Central memory CD8-positive, alpha-beta T cell (primary cell): ENCODE results near the gene ZGLP1.

Source experiments
- ATAC-seq: fragments of 150-1000 bp; cut with Tn5 transposase; replicated peaks from 2 replicates; pipeline ENCODE4 v1.10.0; 2022; ENCODE audit warnings: mild to moderate bottlenecking, moderate FRiP score, moderate number of reproducible peaks; ENCODE audit not compliant: poor library complexity, severe bottlenecking; ENCODE audit errors: extremely low read depth
- DNase-seq, 2 donors: peaks; one replicate each; pipeline ENCODE4 v3.0.0; 2021; ENCODE audit warnings: low spot score in 2 of 2
- H3K27ac Mint-ChIP-seq: one replicate; pipeline ENCODE4 v1.8.0; 2022; ENCODE audit warnings: low read depth, mild to moderate bottlenecking, moderate library complexity, mixed read lengths
- H3K27me3 Mint-ChIP-seq: one replicate; pipeline ENCODE4 v1.8.0; 2022; ENCODE audit warnings: mixed read lengths
- H3K36me3 Mint-ChIP-seq: one replicate; pipeline ENCODE4 v1.8.0; 2022; ENCODE audit warnings: mild to moderate bottlenecking, moderate library complexity, mixed read lengths; ENCODE audit not compliant: insufficient read depth
- H3K4me1 Mint-ChIP-seq: one replicate; pipeline ENCODE4 v1.8.0; 2022; ENCODE audit warnings: mixed read lengths
- H3K4me3 Mint-ChIP-seq: one replicate; pipeline ENCODE4 v1.8.0; 2022; ENCODE audit warnings: mild to moderate bottlenecking, moderate library complexity, mixed read lengths
- H3K9me3 Mint-ChIP-seq: one replicate; pipeline ENCODE4 v1.8.0; 2022; ENCODE audit warnings: mixed read lengths

ZGLP1 gene

GRCh38 chr19:10295847-10296591 lies 13.6 kb downstream of the ZGLP1 start:
- Mint-ChIP-seq H3K4me3 (peak overlapping the region; percentile 80), H3K9me3 (no peaks in the 10 kb centered on the region), H3K27me3 (peaks cover 27% of the 10 kb centered on the region), H3K36me3 (peaks cover 11% of the 10 kb centered on the region), H3K27ac (peak overlapping the region; percentile 66), H3K4me1 (peaks cover 30% of the 10 kb centered on the region)
- ATAC-seq (no peak), DNase-seq (no peak)

DNA sequence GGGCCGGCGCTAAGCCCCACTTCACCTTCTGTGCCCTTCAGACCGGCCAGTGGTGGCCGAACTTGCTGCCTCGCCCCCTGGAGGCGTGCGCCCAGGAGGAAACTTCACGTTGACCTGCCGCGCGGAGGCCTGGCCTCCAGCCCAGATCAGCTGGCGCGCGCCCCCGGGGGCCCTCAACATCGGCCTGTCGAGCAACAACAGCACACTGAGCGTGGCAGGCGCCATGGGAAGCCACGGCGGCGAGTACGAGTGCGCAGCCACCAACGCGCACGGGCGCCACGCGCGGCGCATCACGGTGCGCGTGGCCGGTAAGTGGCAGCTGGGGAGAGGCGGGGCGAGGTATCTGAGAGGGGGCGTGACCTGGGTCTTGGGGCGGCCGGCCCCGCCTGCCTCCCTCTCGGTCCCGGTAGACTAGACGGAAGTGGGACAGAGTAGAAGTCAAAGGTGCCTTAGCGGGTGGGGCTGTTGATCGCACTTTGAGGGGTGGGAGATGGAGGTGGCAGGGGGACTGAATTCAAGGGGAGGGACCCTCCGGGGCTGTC lies 14.2 kb downstream of the ZGLP1 start:
- H3K36me3 Mint-ChIP-seq, result peaks cover 12% of the 10 kb centered on the region
- H3K4me1 Mint-ChIP-seq, result peaks cover 36% of the 10 kb centered on the region
- DNase-seq (peak; percentile 52 to 63), ATAC-seq (peak; percentile 70)
- peak overlapping the region; percentile 80 for H3K4me3 Mint-ChIP-seq
- H3K9me3 Mint-ChIP-seq, result no peaks in the 10 kb centered on the region
- H3K27me3 Mint-ChIP-seq, result peaks cover 33% of the 10 kb centered on the region
- H3K27ac Mint-ChIP-seq, result peak overlapping the region; percentile 66

- ATAC-seq (no peak), DNase-seq (no peak)
- H3K4me3 Mint-ChIP-seq, result peak overlapping the region; percentile 80
- peaks cover 13% of the 10 kb centered on the region for H3K36me3 Mint-ChIP-seq
- H3K27me3 Mint-ChIP-seq, result peaks cover 42% of the 10 kb centered on the region
- no peaks in the 10 kb centered on the region for H3K9me3 Mint-ChIP-seq
- H3K27ac Mint-ChIP-seq, result no peak overlapping the region
- H3K4me1 Mint-ChIP-seq, result peaks cover 42% of the 10 kb centered on the region
Measured at GRCh38 chr19:10294368-10294697, 15.3 kb downstream of the ZGLP1 start.

DNA sequence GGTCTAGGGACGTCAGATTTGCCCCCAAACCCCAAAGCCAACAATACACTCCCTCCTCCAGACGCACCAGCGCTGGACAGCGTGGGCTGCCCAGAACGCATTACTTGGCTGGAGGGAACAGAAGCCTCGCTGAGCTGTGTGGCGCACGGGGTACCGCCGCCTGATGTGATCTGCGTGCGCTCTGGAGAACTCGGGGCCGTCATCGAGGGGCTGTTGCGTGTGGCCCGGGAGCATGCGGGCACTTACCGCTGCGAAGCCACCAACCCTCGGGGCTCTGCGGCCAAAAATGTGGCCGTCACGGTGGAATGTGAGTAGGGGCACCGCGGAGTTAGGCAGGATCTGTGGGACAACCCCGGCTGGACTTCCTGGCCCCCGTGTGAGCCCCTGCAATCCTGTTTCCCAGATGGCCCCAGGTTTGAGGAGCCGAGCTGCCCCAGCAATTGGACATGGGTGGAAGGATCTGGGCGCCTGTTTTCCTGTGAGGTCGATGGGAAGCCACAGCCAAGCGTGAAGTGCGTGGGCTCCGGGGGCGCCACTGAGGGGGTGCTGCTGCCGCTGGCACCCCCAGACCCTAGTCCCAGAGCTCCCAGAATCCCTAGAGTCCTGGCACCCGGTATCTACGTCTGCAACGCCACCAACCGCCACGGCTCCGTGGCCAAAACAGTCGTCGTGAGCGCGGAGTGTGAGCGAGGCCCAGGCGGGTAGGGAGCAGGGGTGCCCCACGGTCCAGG lies 15.8 kb downstream of the ZGLP1 start:
- DNase-seq (no peak), ATAC-seq (no peak)
- Mint-ChIP-seq H3K4me3 (peak overlapping the region; percentile 87), H3K4me1 (peaks cover 48% of the 10 kb centered on the region), H3K9me3 (no peaks in the 10 kb centered on the region), H3K27me3 (peaks cover 48% of the 10 kb centered on the region), H3K27ac (peak overlapping the region; percentile 85), H3K36me3 (peaks cover 15% of the 10 kb centered on the region)

- DNase-seq (no peak), ATAC-seq (no peak)
- Mint-ChIP-seq H3K9me3 (no peaks in the 10 kb centered on the region), H3K4me3 (peak overlapping the region; percentile 87), H3K27ac (peak overlapping the region; percentile 85), H3K36me3 (peaks cover 15% of the 10 kb centered on the region), H3K27me3 (peaks cover 55% of the 10 kb centered on the region), H3K4me1 (peaks cover 52% of the 10 kb centered on the region)
Measured at GRCh38 chr19:10292789-10293636, 16.6 kb downstream of the ZGLP1 start.

DNA sequence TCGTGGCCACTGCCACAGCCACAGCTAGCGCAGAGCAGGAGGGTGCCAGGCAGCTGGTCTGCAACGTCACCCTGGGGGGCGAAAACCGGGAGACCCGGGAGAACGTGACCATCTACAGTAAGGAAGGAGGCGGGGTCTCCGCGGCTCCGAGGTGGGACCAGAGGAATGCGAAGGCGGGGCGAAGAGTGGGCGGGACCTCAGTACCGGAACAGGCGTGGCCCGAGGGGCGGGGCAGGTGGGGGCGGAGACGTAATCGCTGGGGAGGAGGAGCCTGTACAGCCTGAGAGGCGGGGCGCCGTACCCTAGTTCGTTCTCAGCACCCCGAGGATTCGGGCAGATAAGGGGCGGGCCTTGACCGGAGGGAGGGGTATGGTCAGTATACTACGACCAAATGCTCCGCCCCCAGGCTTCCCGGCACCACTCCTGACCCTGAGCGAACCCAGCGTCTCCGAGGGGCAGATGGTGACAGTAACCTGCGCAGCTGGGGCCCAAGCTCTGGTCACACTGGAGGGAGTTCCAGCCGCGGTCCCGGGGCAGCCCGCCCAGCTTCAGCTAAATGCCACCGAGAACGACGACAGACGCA lies 17.3 kb downstream of the ZGLP1 start:
- peaks cover 16% of the 10 kb centered on the region for H3K36me3 Mint-ChIP-seq
- DNase-seq (peak in 1 of 2 donors; percentile 48), ATAC-seq (no peak)
- H3K9me3 Mint-ChIP-seq, result no peaks in the 10 kb centered on the region
- peaks cover 52% of the 10 kb centered on the region for H3K4me1 Mint-ChIP-seq
- peak overlapping the region; percentile 85 for H3K27ac Mint-ChIP-seq
- H3K4me3 Mint-ChIP-seq, result peak overlapping the region; percentile 87
- peaks cover 62% of the 10 kb centered on the region for H3K27me3 Mint-ChIP-seq

- H3K4me3 Mint-ChIP-seq, result peak overlapping the region; percentile 87
- peaks cover 57% of the 10 kb centered on the region for H3K4me1 Mint-ChIP-seq
- H3K36me3 Mint-ChIP-seq, result peaks cover 16% of the 10 kb centered on the region
- no peak for DNase-seq
- H3K9me3 Mint-ChIP-seq, result no peaks in the 10 kb centered on the region
- H3K27me3 Mint-ChIP-seq, result peaks cover 62% of the 10 kb centered on the region
- peak overlapping the region; percentile 85 for H3K27ac Mint-ChIP-seq
- no peak for ATAC-seq
Measured at GRCh38 chr19:10291554-10292205, 17.9 kb downstream of the ZGLP1 start.

DNA sequence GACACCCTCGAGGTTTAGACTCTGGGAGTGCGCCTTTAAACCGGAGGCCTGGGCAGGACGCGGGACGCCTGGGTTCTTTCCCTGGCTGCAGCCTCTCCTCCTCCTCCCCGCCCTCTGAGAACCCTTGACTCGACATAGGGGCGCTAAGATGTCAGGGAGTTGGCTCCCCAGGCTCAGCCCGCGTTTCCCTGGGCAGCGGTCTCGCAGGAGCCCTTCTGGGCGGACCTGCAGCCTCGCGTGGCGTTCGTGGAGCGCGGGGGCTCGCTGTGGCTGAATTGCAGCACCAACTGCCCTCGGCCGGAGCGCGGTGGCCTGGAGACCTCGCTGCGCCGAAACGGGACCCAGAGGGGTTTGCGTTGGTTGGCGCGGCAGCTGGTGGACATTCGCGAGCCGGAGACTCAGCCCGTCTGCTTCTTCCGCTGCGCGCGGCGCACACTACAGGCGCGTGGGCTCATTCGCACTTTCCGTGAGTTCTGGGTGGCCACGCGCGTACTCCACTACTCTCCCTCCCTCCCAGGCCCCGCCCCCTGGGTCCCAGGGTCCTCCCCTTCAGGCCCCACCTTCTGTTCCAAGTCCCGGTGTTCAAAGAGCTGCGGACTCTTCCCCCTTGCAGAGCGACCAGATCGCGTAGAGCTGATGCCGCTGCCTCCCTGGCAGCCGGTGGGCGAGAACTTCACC lies 18.6 kb downstream of the ZGLP1 start:
- H3K4me1 Mint-ChIP-seq, result peaks cover 63% of the 10 kb centered on the region
- ATAC-seq (peak; percentile 5), DNase-seq (peak in 1 of 2 donors; percentile 16)
- no peaks in the 10 kb centered on the region for H3K9me3 Mint-ChIP-seq
- peaks cover 62% of the 10 kb centered on the region for H3K27me3 Mint-ChIP-seq
- peaks cover 19% of the 10 kb centered on the region for H3K36me3 Mint-ChIP-seq
- H3K4me3 Mint-ChIP-seq, result peak overlapping the region; percentile 87
- no peak overlapping the region for H3K27ac Mint-ChIP-seq

GRCh38 chr19:10290357-10290875 lies 19.2 kb downstream of the ZGLP1 start:
- H3K27me3 Mint-ChIP-seq, result peaks cover 62% of the 10 kb centered on the region
- peak overlapping the region; percentile 92 for H3K27ac Mint-ChIP-seq
- H3K4me3 Mint-ChIP-seq, result peak overlapping the region; percentile 87

GRCh38 chr19:10289836-10290356 lies 19.7 kb downstream of the ZGLP1 start, which contains the start of gene ICAM5:
ICAM5 (plus strand) TSS chr19:10289952; CDS start chr19:10290044, 92 bp downstream.
- Mint-ChIP-seq H3K36me3 (peaks cover 28% of the 10 kb centered on the region), H3K4me3 (peak within 1 kb of the TSS; percentile 87), H3K9me3 (no peaks in the 10 kb centered on the region), H3K27ac (peak within 1 kb of the TSS; percentile 92), H3K4me1 (peaks cover 55% of the 10 kb centered on the region), H3K27me3 (peaks cover 62% of the 10 kb centered on the region)
- DNase-seq, result no peak
- ATAC-seq, result peak; percentile 31

More at GRCh38 chr19:10290357-10290875, 19.2 kb downstream of the ZGLP1 start:
- DNase-seq, result no peak
- Mint-ChIP-seq H3K9me3 (no peaks in the 10 kb centered on the region), H3K4me1 (peaks cover 57% of the 10 kb centered on the region), H3K36me3 (peaks cover 23% of the 10 kb centered on the region)
- no peak for ATAC-seq
